HCT116 (cell line): ENCODE data around the gene KPNA4.

ENCODE experiments used
- ATF3 ChIP-seq: IDR thresholded peaks from 2 replicates; pipeline ENCODE4 v1.6.1; 2012
- CBX3 ChIP-seq: IDR thresholded peaks from 2 replicates; pipeline ENCODE4 v1.6.1; 2012; ENCODE audit warnings: low read depth
- CTCF ChIP-seq, 3 experiments: fragments of 200-600 bp in 1 of 3; sonication (generic) in 1 of 3; IDR thresholded peaks in 2 of 3; conservative IDR thresholded peaks in 1 of 3; 2 replicates each; pipeline ENCODE4 v1.5.1; 2012 to 2017; ENCODE audit warnings: low read depth in 2 of 3, low read length in 2 of 3, antibody characterized with exemption in 1 of 3, borderline replicate concordance in 1 of 3, control low read depth in 1 of 3, mild to moderate bottlenecking in 1 of 3, mixed read lengths in 1 of 3, mixed run types in 1 of 3, moderate library complexity in 1 of 3; ENCODE audit not compliant: insufficient read depth in 1 of 3
- MAX ChIP-seq: IDR thresholded peaks from 2 replicates; pipeline ENCODE4 v1.6.1; 2012
- POLR2A ChIP-seq: IDR thresholded peaks from 2 replicates; pipeline ENCODE4 v1.7.0; 2011; ENCODE audit warnings: borderline replicate concordance; ENCODE audit not compliant: insufficient read depth, insufficient read length; ENCODE audit errors: extremely low read depth
- TCF7L2 ChIP-seq: IDR thresholded peaks from 2 replicates; pipeline ENCODE4 v1.7.0; 2011; ENCODE audit warnings: borderline replicate concordance, inconsistent platforms; ENCODE audit not compliant: insufficient read depth, insufficient read length; ENCODE audit errors: extremely low read depth

GRCh38 chr3:160447544-160447943, 117.8 kb downstream of the KPNA4 start:
- TF ChIP-seq POLR2A = no peak
- TF ChIP-seq TCF7L2 = no peak
- TF ChIP-seq CTCF (IDR thresholded peaks at IDR 0.05 in 2 of 3, conservative IDR thresholded peaks at IDR 0.05 in 1 of 3; ENCODE audit: borderline replicate concordance in 1 of 3, insufficient read depth in 1 of 3, low read depth in 2 of 3, low read length in 2 of 3) = no peak
- no peak for TF ChIP-seq CBX3
- TF ChIP-seq MAX = no peak
- TF ChIP-seq ATF3 = no peak
